ENCODE measurements around the gene DLGAP4.

DLGAP4 gene

GRCh38 chr20:36483209-36483918, 177.2 kb downstream of the DLGAP4 start:
- ChIA-PET CTCF (no interaction called here), POLR2A (no interaction called here)
- DNase-seq (ENCODE audit: extremely low spot score) = no peak
- TF ChIP-seq ZNF384 (IDR thresholded peaks at IDR 0.05) = no peak
- no peak for TF ChIP-seq SUZ12 (IDR thresholded peaks at IDR 0.05)
- no peak for TF ChIP-seq BHLHE40 (IDR thresholded peaks at IDR 0.05; ENCODE audit: borderline replicate concordance)
- TF ChIP-seq ELF4 (IDR thresholded peaks at IDR 0.05) = no peak
- no peak for TF ChIP-seq CTBP1 (IDR thresholded peaks at IDR 0.05; ENCODE audit: borderline replicate concordance)
- no peak for TF ChIP-seq NFRKB (IDR thresholded peaks at IDR 0.05)

GRCh38 chr20:36483919-36484808, 178.0 kb downstream of the DLGAP4 start:
- ChIA-PET POLR2A (no interaction called here), CTCF (no interaction called here)
- no peak for DNase-seq (ENCODE audit: extremely low spot score)
- TF ChIP-seq ELF4 (IDR thresholded peaks at IDR 0.05) (no peak), CTBP1 (IDR thresholded peaks at IDR 0.05; ENCODE audit: borderline replicate concordance) (no peak), SUZ12 (IDR thresholded peaks at IDR 0.05) (no peak), FOXK2 (IDR thresholded peaks at IDR 0.05) (no peak), LEF1 (IDR thresholded peaks at IDR 0.05; ENCODE audit: borderline replicate concordance) (no peak), ARNT (IDR thresholded peaks at IDR 0.05) (no peak)

GRCh38 chr20:36485286-36485685, 179.1 kb downstream of the DLGAP4 start:
- TF ChIP-seq HDGF (IDR thresholded peaks at IDR 0.05; ENCODE audit: borderline replicate concordance) (no peak), PKNOX1 (IDR thresholded peaks at IDR 0.05) (no peak), SUZ12 (IDR thresholded peaks at IDR 0.05) (no peak), CTBP1 (IDR thresholded peaks at IDR 0.05; ENCODE audit: borderline replicate concordance) (no peak), NFRKB (IDR thresholded peaks at IDR 0.05) (no peak), BHLHE40 (IDR thresholded peaks at IDR 0.05; ENCODE audit: borderline replicate concordance) (no peak), SP1 (IDR thresholded peaks at IDR 0.05) (no peak), FOXA1 (IDR thresholded peaks at IDR 0.05) (no peak), L3MBTL2 (conservative IDR thresholded peaks at IDR 0.05) (no peak), LEF1 (IDR thresholded peaks at IDR 0.05; ENCODE audit: borderline replicate concordance) (no peak), ELF4 (IDR thresholded peaks at IDR 0.05) (no peak), FOXM1 (IDR thresholded peaks at IDR 0.05; ENCODE audit: borderline replicate concordance) (no peak), ZNF384 (IDR thresholded peaks at IDR 0.05) (no peak), TARDBP (IDR thresholded peaks at IDR 0.05) (no peak), FOXK2 (IDR thresholded peaks at IDR 0.05) (no peak), ARNT (IDR thresholded peaks at IDR 0.05) (no peak)
- CTCF ChIA-PET = no interaction called here
- no peak for DNase-seq (ENCODE audit: extremely low spot score)
- POLR2A ChIA-PET = interaction anchor here (0.8 kb wide), 1 partner anchor 9 kb away, joined by 3 read pairs; no protein-coding TSS in a partner anchor

GRCh38 chr20:36487069-36487468, 180.9 kb downstream of the DLGAP4 start:
- ChIA-PET CTCF (no interaction called here), POLR2A (no interaction called here)
- no peak for DNase-seq (ENCODE audit: extremely low spot score)
- TF ChIP-seq BHLHE40 (IDR thresholded peaks at IDR 0.05; ENCODE audit: borderline replicate concordance) (no peak), CTBP1 (IDR thresholded peaks at IDR 0.05; ENCODE audit: borderline replicate concordance) (no peak), NFRKB (IDR thresholded peaks at IDR 0.05) (no peak), HDGF (IDR thresholded peaks at IDR 0.05; ENCODE audit: borderline replicate concordance) (no peak), ZNF384 (IDR thresholded peaks at IDR 0.05) (no peak), L3MBTL2 (conservative IDR thresholded peaks at IDR 0.05) (no peak), SP1 (IDR thresholded peaks at IDR 0.05) (no peak), ELF4 (IDR thresholded peaks at IDR 0.05) (no peak), TARDBP (IDR thresholded peaks at IDR 0.05) (no peak), SUZ12 (IDR thresholded peaks at IDR 0.05) (no peak), ARNT (IDR thresholded peaks at IDR 0.05) (no peak), FOXK2 (IDR thresholded peaks at IDR 0.05) (no peak), FOXA1 (IDR thresholded peaks at IDR 0.05) (no peak)

GRCh38 chr20:36490191-36490590, 184.1 kb downstream of the DLGAP4 start:
- DNase-seq (ENCODE audit: extremely low spot score) = no peak
- ChIA-PET CTCF (no interaction called here), POLR2A (no interaction called here)
- TF ChIP-seq ARNT (IDR thresholded peaks at IDR 0.05) (no peak), SP1 (IDR thresholded peaks at IDR 0.05) (no peak), NFRKB (IDR thresholded peaks at IDR 0.05) (no peak), BHLHE40 (IDR thresholded peaks at IDR 0.05; ENCODE audit: borderline replicate concordance) (no peak), CTBP1 (IDR thresholded peaks at IDR 0.05; ENCODE audit: borderline replicate concordance) (no peak), LEF1 (IDR thresholded peaks at IDR 0.05; ENCODE audit: borderline replicate concordance) (no peak), SUZ12 (IDR thresholded peaks at IDR 0.05) (no peak), PKNOX1 (IDR thresholded peaks at IDR 0.05) (no peak), FOXM1 (IDR thresholded peaks at IDR 0.05; ENCODE audit: borderline replicate concordance) (no peak), ZNF384 (IDR thresholded peaks at IDR 0.05) (no peak)

- DNase-seq (ENCODE audit: extremely low spot score) = no peak
- ChIA-PET POLR2A (no interaction called here), CTCF (no interaction called here)
- no peak for TF ChIP-seq L3MBTL2 (conservative IDR thresholded peaks at IDR 0.05)
- TF ChIP-seq ELF4 (IDR thresholded peaks at IDR 0.05) = no peak
- no peak for TF ChIP-seq FOXM1 (IDR thresholded peaks at IDR 0.05; ENCODE audit: borderline replicate concordance)
- TF ChIP-seq FOXK2 (IDR thresholded peaks at IDR 0.05) = no peak
- TF ChIP-seq SP1 (IDR thresholded peaks at IDR 0.05) = no peak
- TF ChIP-seq CTBP1 (IDR thresholded peaks at IDR 0.05; ENCODE audit: borderline replicate concordance) = no peak
- TF ChIP-seq HDGF (IDR thresholded peaks at IDR 0.05; ENCODE audit: borderline replicate concordance) = no peak
- TF ChIP-seq BHLHE40 (IDR thresholded peaks at IDR 0.05; ENCODE audit: borderline replicate concordance) = no peak
- no peak for TF ChIP-seq ARNT (IDR thresholded peaks at IDR 0.05)
- TF ChIP-seq FOXA1 (IDR thresholded peaks at IDR 0.05) = no peak
- no peak for TF ChIP-seq LEF1 (IDR thresholded peaks at IDR 0.05; ENCODE audit: borderline replicate concordance)
- no peak for TF ChIP-seq ZNF384 (IDR thresholded peaks at IDR 0.05)
- TF ChIP-seq SUZ12 (IDR thresholded peaks at IDR 0.05) = no peak
- no peak for TF ChIP-seq TARDBP (IDR thresholded peaks at IDR 0.05)
- TF ChIP-seq PKNOX1 (IDR thresholded peaks at IDR 0.05) = no peak
- no peak for TF ChIP-seq NFRKB (IDR thresholded peaks at IDR 0.05)
Observed at GRCh38 chr20:36491901-36492617, 185.9 kb downstream of the DLGAP4 start.
